Panc1 (cell line): ENCODE measurements around the gene CHCHD3.

Experiments used
- CTCF ChIP-seq: fragments of 450-650 bp; IDR thresholded peaks from 2 replicates; pipeline ENCODE4 v1.5.1; 2017; ENCODE audit warnings: mild to moderate bottlenecking
- SIN3A ChIP-seq: IDR thresholded peaks from 2 replicates; pipeline ENCODE4 v1.6.1; 2012; ENCODE audit warnings: low read depth, mild to moderate bottlenecking, low read length, moderate library complexity, borderline replicate concordance; ENCODE audit not compliant: insufficient read depth

GRCh38 chr7:132919771-132920170 lies 162.1 kb downstream of the CHCHD3 start:
- TF ChIP-seq CTCF: no peak
- TF ChIP-seq SIN3A: no peak
